Measurements from ENCODE around the gene PPM1N. TPM values are rescaled to one million over a fixed set of nuclear protein-coding genes. Genes with fewer than 3 reads are reported as not detected.

PPM1N gene
- total and polyA plus RNA-seq, 2 of the 13 experiments (the other 11 are each of a cell fraction or from before 2014, with no cell fraction given), result 0.31 to 1.8 TPM

GRCh38 chr19:45511074-45511473, 12.8 kb downstream of the PPM1N start (continued):
- TF ChIP-seq PBX2 (CRISPR knock-in tag; IDR thresholded peaks at IDR 0.05) (no peak), LCORL (IDR thresholded peaks at IDR 0.05) (no peak), LCORL (CRISPR knock-in tag; IDR thresholded peaks at IDR 0.05) (no peak), ARID3A (IDR thresholded peaks at IDR 0.05; ENCODE audit: low read depth, low read length) (no peak), GATAD2A (CRISPR knock-in tag; IDR thresholded peaks at IDR 0.05) (no peak), ZNF468 (CRISPR knock-in tag; IDR thresholded peaks at IDR 0.05) (no peak)

GRCh38 chr19:45512881-45513483, 14.7 kb downstream of the PPM1N start:
- Histone ChIP-seq H3K4me3 (replicated peaks in 1 of 3; ENCODE audit: insufficient read depth in 1 of 3, low read depth in 2 of 3, low read length in 3 of 3) (no peak overlapping the region), H3K4me1 (ENCODE audit: insufficient read depth, low read length) (peaks cover 82% of the 10 kb centered on the region), H3K9ac (ENCODE audit: insufficient read depth, low read depth, low read length) (no peak overlapping the region), H3K36me3 (replicated peaks in 1 of 2; ENCODE audit: control insufficient read depth in 1 of 2, insufficient read depth in 2 of 2, low read length in 2 of 2) (peaks cover 5 to 13% of the 10 kb centered on the region in 2 experiments; a peak in 3 of 5 replicates), H4K20me1 (ENCODE audit: insufficient read depth, low read length) (peaks cover 10% of the 10 kb centered on the region), H3K9me3 (ENCODE audit: low read length) (no peaks in the 10 kb centered on the region), H3K4me2 (ENCODE audit: low read depth, low read length) (no peak overlapping the region), H3K27me3 (ENCODE audit: control insufficient read depth in 1 of 2, insufficient read depth in 2 of 2, low read length in 2 of 2) (no peaks in the 10 kb centered on the region; a peak in 1 of 5 replicates), H3K79me2 (ENCODE audit: insufficient read depth, low read length) (peaks cover 58% of the 10 kb centered on the region), H2AFZ (ENCODE audit: low read length) (no peak overlapping the region), H3K27ac (ENCODE audit: extremely low read length, insufficient read depth, low read length) (no peak overlapping the region)
- POLR2A ChIA-PET, result no interaction called here
- FAIRE-seq (no peak), ATAC-seq (no peak), DNase-seq (ENCODE audit: low spot score) (no peak)
- CTCF ChIA-PET (ENCODE audit: low intra/inter-chr PET ratio, low total read pairs), result no interaction called here
- intact Hi-C loops (cut with micrococcal nuclease; ENCODE audit: unreplicated experiment), result no loop called here
- TF ChIP-seq, protein P1, sequence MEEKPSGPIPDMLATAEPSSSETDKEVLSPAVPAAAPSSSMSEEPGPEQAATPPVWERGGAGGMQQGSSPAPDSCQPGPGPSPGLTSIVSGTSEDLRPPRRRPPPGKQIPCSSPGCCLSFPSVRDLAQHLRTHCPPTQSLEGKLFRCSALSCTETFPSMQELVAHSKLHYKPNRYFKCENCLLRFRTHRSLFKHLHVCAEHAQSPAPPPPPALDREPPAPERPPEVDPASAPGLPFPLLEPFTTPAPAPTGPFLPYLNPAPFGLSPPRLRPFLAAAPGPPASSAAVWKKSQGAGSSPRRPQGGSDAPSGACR (CRISPR knock-in tag; IDR thresholded peaks at IDR 0.05), result no peak
- no peak for TF ChIP-seq ATRX (CRISPR knock-in tag; IDR thresholded peaks at IDR 0.05; ENCODE audit: borderline replicate concordance)
- peak; percentile 88 for TF ChIP-seq ZNF121 (CRISPR knock-in tag; IDR thresholded peaks at IDR 0.05)
- TF ChIP-seq TOE1 (CRISPR knock-in tag; IDR thresholded peaks at IDR 0.05), result no peak
- peak; percentile 90 for TF ChIP-seq ZNF768 (CRISPR knock-in tag; IDR thresholded peaks at IDR 0.05)
- no peak for TF ChIP-seq SNRNP70 (IDR thresholded peaks at IDR 0.05; ENCODE audit: low read depth, low read length)
- TF ChIP-seq ZMYM3 (CRISPR knock-in tag; IDR thresholded peaks at IDR 0.05), result 0 out of 2 replicates have a peak, but pooled peaks have one; percentile 27
- no peak for TF ChIP-seq ZFP36 (IDR thresholded peaks at IDR 0.05; ENCODE audit: borderline replicate concordance, low read depth, low read length, partially characterized antibody)
- TF ChIP-seq JUND (CRISPR knock-in tag; IDR thresholded peaks at IDR 0.05), result no peak
- TF ChIP-seq ZBTB14 (CRISPR knock-in tag; IDR thresholded peaks at IDR 0.05), result no peak
- no peak for TF ChIP-seq SMAD1 (CRISPR knock-in tag; IDR thresholded peaks at IDR 0.05; ENCODE audit: borderline replicate concordance, low read depth)
- WGBS (ENCODE audit: low lambda C conversion rate), result 92% methylated on average over 6 of the region's 6 CpGs
- no TSS peak for BruUV-seq (replicated peaks)
- in situ Hi-C loops (cut with HindIII; ENCODE audit: extremely low pct_ligation_motif_present, low pct_unique_long_range_greater_than_20kb), result no loop called here
